Tibial artery (tissue), 4 donors: ENCODE measurements around the gene RNF5.
A peak's percentile ranks its signal among the peaks of the same experiment; 100 is the strongest.

ENCODE experiments used
- DNase-seq, 2 donors: peaks; one replicate each; pipeline ENCODE4 v3.0.0-alpha.2; 2019
- H3K27ac ChIP-seq, 2 donors: fragments of 200-600 bp; sonication (generic) in 1 of 2; 1 replicate in 1 of 2; 2 replicates in 1 of 2; pipeline ENCODE4 v1.5.1; 2018 to 2019; ENCODE audit warnings: mild to moderate bottlenecking in 1 of 2
- H3K27me3 ChIP-seq, 2 donors: fragments of 200-600 bp; sonication (generic) in 1 of 2; one replicate each; pipeline versions ENCODE4 v1.5.1 to v1.6.0; 2016 to 2019
- H3K36me3 ChIP-seq, 3 donors: fragments of 200-600 bp; sonication (generic) in 2 of 3; one replicate each; pipeline ENCODE4 v1.5.1; 2016 to 2019; ENCODE audit warnings: mild to moderate bottlenecking in 2 of 3
- H3K4me1 ChIP-seq, 4 donors: fragments of 200-600 bp; sonication (generic) in 2 of 4; 1 replicate in 3 of 4; 2 replicates in 1 of 4; pipeline ENCODE4 v1.5.1; 2016 to 2019
- H3K4me3 ChIP-seq, 2 donors: fragments of 200-600 bp; sonication (generic) in 1 of 2; 1 replicate in 1 of 2; 2 replicates in 1 of 2; pipeline ENCODE4 v1.5.1; 2018 to 2019; ENCODE audit warnings: mild to moderate bottlenecking in 2 of 2
- H3K9me3 ChIP-seq, 3 donors: fragments of 200-600 bp; sonication (generic) in 1 of 3; one replicate each; pipeline ENCODE4 v1.5.1; 2016 to 2019
- intact Hi-C: fragments of 100-400 bp; cut with DNase I; formaldehyde crosslinking; loops from one replicate; pipeline ENCODE4 v1.15.0; 2023; ENCODE audit warnings: low total_unique reads
- TF ChIP-seq, protein P1 (sequence below), 2 experiments: fragments of 200-600 bp in 1 of 2; fragments of 450-650 bp in 1 of 2; IDR thresholded peaks; one replicate each; pipeline ENCODE4 v1.5.1; 2017 to 2019; ENCODE audit warnings: antibody characterized with exemption in 2 of 2, mild to moderate bottlenecking in 1 of 2, moderate library complexity in 1 of 2

Gene RNF5

DNA sequence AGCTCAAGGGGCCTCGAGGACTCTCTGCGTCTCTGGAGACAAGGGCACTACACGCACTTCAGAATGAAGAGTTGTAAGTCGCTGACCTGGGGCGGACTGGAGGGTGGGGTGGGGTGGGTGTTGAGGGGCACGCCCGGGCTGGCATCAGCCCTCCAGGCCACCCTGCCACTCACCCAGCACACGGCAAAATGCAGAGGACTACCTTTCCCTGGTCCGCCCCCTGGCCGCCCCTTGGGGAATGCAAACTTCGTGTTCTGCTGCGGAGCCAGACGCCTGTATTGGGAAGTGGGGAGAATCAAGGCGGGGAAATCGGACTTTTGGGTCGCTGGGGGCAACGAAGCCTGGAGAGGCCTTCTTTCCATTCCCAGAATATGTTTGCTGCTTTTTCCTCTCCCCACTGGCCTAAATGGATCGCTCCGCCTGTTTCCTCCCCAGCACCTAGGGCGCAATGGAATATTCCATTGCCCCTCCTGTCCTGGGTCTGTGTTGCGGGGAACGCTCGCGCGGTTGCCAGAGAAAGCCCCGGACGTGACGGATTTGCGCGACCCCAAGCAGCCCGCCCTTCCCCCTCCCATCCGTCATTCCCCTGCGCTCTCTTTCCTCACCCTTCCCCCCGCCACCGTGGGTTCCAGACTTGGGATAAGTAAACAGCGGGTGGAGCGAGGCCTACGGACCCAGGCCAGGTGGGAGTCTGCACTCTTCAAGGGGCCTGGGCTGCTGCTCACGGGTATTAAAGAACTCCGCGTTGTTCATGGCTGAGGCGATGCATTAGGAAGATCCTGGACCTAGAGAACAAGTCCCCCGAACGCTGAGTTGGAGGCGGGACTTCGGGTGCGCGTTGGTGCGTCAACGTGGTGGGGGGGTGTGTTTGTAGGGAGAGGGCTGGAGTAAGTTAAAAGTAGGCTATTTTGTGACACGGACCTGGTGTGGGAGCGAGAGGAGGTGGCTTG, 24.4 kb upstream of the RNF5 start, which contains the start of gene PPT2:
Gene PPT2 (plus strand): TSS at position 578 of the 950 bp plus-strand sequence. CDS start 454 bp downstream, outside the sequence.
- intact Hi-C loops: loop anchor here (2.0 to 5.0 kb wide), 2 partner anchors 35 to 67 kb away; no protein-coding TSS in a partner anchor
- H3K9me3 ChIP-seq: no peaks in the 10 kb centered on the region
- DNase-seq: peak; percentile 94 to 97
- H3K36me3 ChIP-seq: peaks cover 18 to 40% (median 20%) of the 10 kb centered on the region in 3 donors
- peaks cover 0 to 49% (median 39%) of the 10 kb centered on the region in 4 donors for H3K4me1 ChIP-seq
- TF ChIP-seq, protein P1, sequence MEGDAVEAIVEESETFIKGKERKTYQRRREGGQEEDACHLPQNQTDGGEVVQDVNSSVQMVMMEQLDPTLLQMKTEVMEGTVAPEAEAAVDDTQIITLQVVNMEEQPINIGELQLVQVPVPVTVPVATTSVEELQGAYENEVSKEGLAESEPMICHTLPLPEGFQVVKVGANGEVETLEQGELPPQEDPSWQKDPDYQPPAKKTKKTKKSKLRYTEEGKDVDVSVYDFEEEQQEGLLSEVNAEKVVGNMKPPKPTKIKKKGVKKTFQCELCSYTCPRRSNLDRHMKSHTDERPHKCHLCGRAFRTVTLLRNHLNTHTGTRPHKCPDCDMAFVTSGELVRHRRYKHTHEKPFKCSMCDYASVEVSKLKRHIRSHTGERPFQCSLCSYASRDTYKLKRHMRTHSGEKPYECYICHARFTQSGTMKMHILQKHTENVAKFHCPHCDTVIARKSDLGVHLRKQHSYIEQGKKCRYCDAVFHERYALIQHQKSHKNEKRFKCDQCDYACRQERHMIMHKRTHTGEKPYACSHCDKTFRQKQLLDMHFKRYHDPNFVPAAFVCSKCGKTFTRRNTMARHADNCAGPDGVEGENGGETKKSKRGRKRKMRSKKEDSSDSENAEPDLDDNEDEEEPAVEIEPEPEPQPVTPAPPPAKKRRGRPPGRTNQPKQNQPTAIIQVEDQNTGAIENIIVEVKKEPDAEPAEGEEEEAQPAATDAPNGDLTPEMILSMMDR (IDR thresholded peaks at IDR 0.05): peak in 1 of 2 experiments; percentile 18
- H3K27ac ChIP-seq: peak within 1 kb of the TSS; percentile 92 to 98
- peak within 1 kb of the TSS; percentile 67 to 81 for H3K4me3 ChIP-seq
- no peaks in the 10 kb centered on the region for H3K27me3 ChIP-seq

DNA sequence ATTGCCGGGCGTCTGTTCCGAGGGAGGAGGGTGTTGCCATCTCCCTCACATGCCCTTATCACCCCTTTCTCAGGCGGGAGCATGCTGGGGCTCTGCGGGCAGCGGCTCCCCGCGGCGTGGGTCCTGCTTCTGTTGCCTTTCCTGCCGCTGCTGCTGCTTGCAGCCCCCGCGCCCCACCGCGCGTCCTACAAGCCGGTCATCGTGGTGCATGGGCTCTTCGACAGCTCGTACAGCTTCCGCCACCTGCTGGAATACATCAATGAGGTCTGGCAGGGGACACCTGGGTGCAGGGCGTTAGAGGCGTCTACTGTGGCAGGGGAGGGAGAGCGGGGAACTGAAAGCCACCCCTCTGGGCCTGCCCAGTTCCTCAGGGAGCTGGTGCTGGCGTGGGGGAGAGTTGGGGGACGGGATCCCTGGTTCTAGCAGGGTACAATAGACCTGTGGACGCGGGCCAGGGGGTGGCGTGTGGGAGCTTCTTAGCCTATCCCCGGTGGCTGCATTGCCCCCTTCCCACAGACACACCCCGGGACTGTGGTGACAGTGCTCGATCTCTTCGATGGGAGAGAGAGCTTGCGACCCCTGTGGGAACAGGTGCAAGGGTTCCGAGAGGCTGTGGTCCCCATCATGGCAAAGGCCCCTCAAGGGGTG, 23.6 kb upstream of the RNF5 start:
- TF ChIP-seq, protein P1 (IDR thresholded peaks at IDR 0.05): peak; percentile 57 to 69
- DNase-seq: peak; percentile 60 to 83
- H3K9me3 ChIP-seq: no peaks in the 10 kb centered on the region
- no peaks in the 10 kb centered on the region for H3K27me3 ChIP-seq
- peaks cover 13 to 41% (median 17%) of the 10 kb centered on the region in 3 donors for H3K36me3 ChIP-seq
- peak overlapping the region; percentile 67 to 81 for H3K4me3 ChIP-seq
- peak overlapping the region; percentile 92 to 98 for H3K27ac ChIP-seq
- peaks cover 0 to 49% (median 39%) of the 10 kb centered on the region in 4 donors for H3K4me1 ChIP-seq
- intact Hi-C loops: loop anchor here (2.0 to 5.0 kb wide), 2 partner anchors 36 to 67 kb away; no protein-coding TSS in a partner anchor

DNA sequence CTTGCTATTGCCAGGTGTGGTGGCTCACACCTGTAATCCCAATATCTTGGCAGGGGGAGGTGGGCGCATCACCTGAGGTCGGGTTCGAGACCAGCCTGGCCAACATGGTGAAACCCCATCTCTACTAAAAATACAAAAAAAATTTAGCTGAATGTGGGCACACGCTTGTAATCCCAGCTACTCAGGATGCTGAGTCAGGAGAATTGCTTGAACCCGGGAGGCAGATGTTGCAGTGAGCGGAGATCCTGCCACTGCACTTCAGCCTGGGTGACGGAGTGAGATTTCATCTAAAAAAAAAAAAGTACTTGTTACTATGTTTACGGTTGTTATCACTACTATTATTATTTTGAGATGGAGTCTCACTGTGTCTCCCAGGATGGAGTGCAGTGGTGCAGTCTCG, 21.3 kb upstream of the RNF5 start:
- Histone ChIP-seq H3K4me3 (no peak overlapping the region), H3K27ac (no peak overlapping the region), H3K27me3 (no peaks in the 10 kb centered on the region), H3K36me3 (peaks cover 13 to 61% (median 17%) of the 10 kb centered on the region in 3 donors), H3K9me3 (no peaks in the 10 kb centered on the region), H3K4me1 (peaks cover 0 to 32% (median 23%) of the 10 kb centered on the region in 4 donors)
- intact Hi-C loops: loop anchor here (2.0 kb wide), 1 partner anchor 18 kb away; no protein-coding TSS in a partner anchor
- DNase-seq: no peak
- TF ChIP-seq, protein P1 (IDR thresholded peaks at IDR 0.05): no peak

DNA sequence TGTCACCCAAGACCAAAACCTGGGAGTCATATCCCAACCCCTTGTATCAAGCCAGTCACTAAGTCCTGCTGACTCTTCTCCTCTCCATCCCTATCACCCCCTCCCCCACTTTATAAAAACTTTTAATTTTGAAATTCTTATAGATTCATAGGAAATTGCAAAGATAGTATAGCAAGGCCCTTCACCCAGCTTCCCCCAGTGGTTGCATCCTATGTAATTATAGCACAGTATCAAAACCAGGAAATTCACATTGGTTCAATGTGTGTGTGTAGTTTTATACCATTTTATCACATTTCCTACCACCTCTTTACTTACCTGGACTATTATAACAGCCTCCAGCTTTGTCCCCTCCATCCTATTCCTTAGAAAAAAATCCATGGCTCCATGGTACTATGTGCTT, 20.2 kb upstream of the RNF5 start:
- H3K4me3 ChIP-seq: no peak overlapping the region
- peaks cover 0 to 20% (median 13%) of the 10 kb centered on the region in 4 donors for H3K4me1 ChIP-seq
- no peaks in the 10 kb centered on the region for H3K27me3 ChIP-seq
- H3K9me3 ChIP-seq: no peaks in the 10 kb centered on the region
- TF ChIP-seq, protein P1 (IDR thresholded peaks at IDR 0.05): no peak
- H3K36me3 ChIP-seq: peaks cover 18 to 72% (median 26%) of the 10 kb centered on the region in 3 donors
- intact Hi-C loops: no loop called here
- H3K27ac ChIP-seq: no peak overlapping the region
- DNase-seq: no peak

DNA sequence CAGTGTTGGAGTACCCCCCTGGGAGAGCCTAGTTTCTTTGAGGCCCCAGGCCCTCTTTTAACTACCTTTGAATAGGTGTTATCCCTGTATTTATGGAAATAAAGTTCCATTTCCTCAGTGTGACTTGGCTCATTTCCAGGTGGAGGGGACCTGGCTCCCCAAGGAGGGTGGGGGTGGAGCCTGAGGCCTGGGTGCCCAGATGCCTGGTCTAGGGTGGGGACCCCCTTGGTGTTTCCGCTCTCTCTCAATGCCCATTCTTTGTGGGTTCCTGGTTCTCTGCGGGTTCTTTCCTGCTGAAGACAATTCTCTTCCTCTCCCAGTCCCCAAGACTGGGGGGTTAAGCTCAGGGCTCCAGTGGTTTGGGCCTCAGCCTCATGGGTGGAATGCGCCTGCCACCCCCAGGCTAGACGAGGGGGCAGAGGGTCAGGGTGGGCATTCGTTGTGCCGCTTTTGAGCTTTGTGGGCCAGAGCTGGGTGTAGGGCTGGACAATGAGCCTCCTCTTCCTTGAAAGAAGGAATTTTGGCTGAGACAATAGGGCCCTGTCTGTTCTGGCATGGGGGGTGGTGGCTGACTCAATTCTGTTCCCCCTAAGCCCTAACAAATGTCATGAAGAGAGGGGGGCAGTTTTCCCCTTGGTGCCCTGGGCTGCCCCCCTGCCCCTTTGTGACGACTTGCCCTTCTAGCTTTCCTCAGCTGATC, 14.5 kb upstream of the RNF5 start:
- TF ChIP-seq, protein P1 (IDR thresholded peaks at IDR 0.05): no peak
- H3K9me3 ChIP-seq: no peaks in the 10 kb centered on the region
- DNase-seq: no peak
- peaks cover 28 to 84% (median 53%) of the 10 kb centered on the region in 3 donors for H3K36me3 ChIP-seq
- intact Hi-C loops: no loop called here
- H3K27me3 ChIP-seq: no peaks in the 10 kb centered on the region
- H3K27ac ChIP-seq: peak overlapping the region in 1 of 2 donors; percentile 19
- no peak overlapping the region for H3K4me3 ChIP-seq
- H3K4me1 ChIP-seq: no peaks in the 10 kb centered on the region
